Measurements from ENCODE around the gene BHLHA9.
A peak's percentile ranks its signal among the peaks of the same experiment; 100 is the strongest.

Gene BHLHA9

GRCh38 chr17:1255041-1255440 is 15.2 kb upstream of the BHLHA9 start:
- no peak for DNase-seq (ENCODE audit: low read depth, low spot score)
- peaks cover 44% of the 10 kb centered on the region for H3K27me3 ChIP-seq (ENCODE audit: insufficient read depth, insufficient read length)
- no peaks in the 10 kb centered on the region for H3K9me3 ChIP-seq (ENCODE audit: insufficient read depth, low read length)
- TF ChIP-seq YY1 (IDR thresholded peaks at IDR 0.05; ENCODE audit: insufficient read depth, insufficient read length) = no peak
- no peak for TF ChIP-seq SUZ12 (IDR thresholded peaks at IDR 0.05; ENCODE audit: extremely low read depth, insufficient read depth, insufficient read length)
- TF ChIP-seq ZNF274 (IDR thresholded peaks at IDR 0.05; ENCODE audit: low read depth, low read length) = no peak
- H3K36me3 ChIP-seq (ENCODE audit: insufficient read depth, insufficient read length, low read length) = no peaks in the 10 kb centered on the region
- H3K9ac ChIP-seq (ENCODE audit: insufficient read length, low read depth) = no peak overlapping the region
- H3K4me1 ChIP-seq (ENCODE audit: insufficient read depth, insufficient read length) = no peaks in the 10 kb centered on the region
- no peak overlapping the region for H3K4me3 ChIP-seq (ENCODE audit: insufficient read length, low read depth)

GRCh38 chr17:1256699-1257098 is 13.5 kb upstream of the BHLHA9 start:
- no peak for DNase-seq (ENCODE audit: low read depth, low spot score)
- H3K27me3 ChIP-seq (ENCODE audit: insufficient read depth, insufficient read length) = peaks cover 53% of the 10 kb centered on the region
- TF ChIP-seq YY1 (IDR thresholded peaks at IDR 0.05; ENCODE audit: insufficient read depth, insufficient read length) (no peak), SUZ12 (IDR thresholded peaks at IDR 0.05; ENCODE audit: extremely low read depth, insufficient read depth, insufficient read length) (no peak), ZNF274 (IDR thresholded peaks at IDR 0.05; ENCODE audit: low read depth, low read length) (no peak)
- no peaks in the 10 kb centered on the region for H3K36me3 ChIP-seq (ENCODE audit: insufficient read depth, insufficient read length, low read length)
- no peak overlapping the region for H3K9ac ChIP-seq (ENCODE audit: insufficient read length, low read depth)
- no peaks in the 10 kb centered on the region for H3K9me3 ChIP-seq (ENCODE audit: insufficient read depth, low read length)
- no peaks in the 10 kb centered on the region for H3K4me1 ChIP-seq (ENCODE audit: insufficient read depth, insufficient read length)
- H3K4me3 ChIP-seq (ENCODE audit: insufficient read length, low read depth) = no peak overlapping the region

- no peaks in the 10 kb centered on the region for H3K9me3 ChIP-seq (ENCODE audit: insufficient read depth, low read length)
- peaks cover 46% of the 10 kb centered on the region for H3K27me3 ChIP-seq (ENCODE audit: insufficient read depth, insufficient read length)
- H3K4me3 ChIP-seq (ENCODE audit: insufficient read length, low read depth) = peak overlapping the region; percentile 36
- no peak for DNase-seq (ENCODE audit: low read depth, low spot score)
- no peaks in the 10 kb centered on the region for H3K4me1 ChIP-seq (ENCODE audit: insufficient read depth, insufficient read length)
- no peak for TF ChIP-seq YY1 (IDR thresholded peaks at IDR 0.05; ENCODE audit: insufficient read depth, insufficient read length)
- no peak for TF ChIP-seq ZNF274 (IDR thresholded peaks at IDR 0.05; ENCODE audit: low read depth, low read length)
- TF ChIP-seq SUZ12 (IDR thresholded peaks at IDR 0.05; ENCODE audit: extremely low read depth, insufficient read depth, insufficient read length) = no peak
- no peaks in the 10 kb centered on the region for H3K36me3 ChIP-seq (ENCODE audit: insufficient read depth, insufficient read length, low read length)
- peak overlapping the region; percentile 50 for H3K9ac ChIP-seq (ENCODE audit: insufficient read length, low read depth)
Observed at GRCh38 chr17:1260086-1260769, 10.0 kb upstream of the BHLHA9 start.

GRCh38 chr17:1260770-1261161 is 9.5 kb upstream of the BHLHA9 start:
- DNase-seq (ENCODE audit: low read depth, low spot score) = no peak
- TF ChIP-seq YY1 (IDR thresholded peaks at IDR 0.05; ENCODE audit: insufficient read depth, insufficient read length) (no peak), SUZ12 (IDR thresholded peaks at IDR 0.05; ENCODE audit: extremely low read depth, insufficient read depth, insufficient read length) (no peak), ZNF274 (IDR thresholded peaks at IDR 0.05; ENCODE audit: low read depth, low read length) (no peak)
- Histone ChIP-seq H3K4me3 (ENCODE audit: insufficient read length, low read depth) (no peak overlapping the region), H3K4me1 (ENCODE audit: insufficient read depth, insufficient read length) (no peaks in the 10 kb centered on the region), H3K27me3 (ENCODE audit: insufficient read depth, insufficient read length) (peaks cover 41% of the 10 kb centered on the region), H3K9me3 (ENCODE audit: insufficient read depth, low read length) (no peaks in the 10 kb centered on the region), H3K9ac (ENCODE audit: insufficient read length, low read depth) (no peak overlapping the region), H3K36me3 (ENCODE audit: insufficient read depth, insufficient read length, low read length) (no peaks in the 10 kb centered on the region)

GRCh38 chr17:1264196-1264595 is 6.0 kb upstream of the BHLHA9 start:
- no peaks in the 10 kb centered on the region for H3K36me3 ChIP-seq (ENCODE audit: insufficient read depth, insufficient read length, low read length)
- H3K9me3 ChIP-seq (ENCODE audit: insufficient read depth, low read length) = no peaks in the 10 kb centered on the region
- TF ChIP-seq YY1 (IDR thresholded peaks at IDR 0.05; ENCODE audit: insufficient read depth, insufficient read length) (no peak), SUZ12 (IDR thresholded peaks at IDR 0.05; ENCODE audit: extremely low read depth, insufficient read depth, insufficient read length) (no peak), ZNF274 (IDR thresholded peaks at IDR 0.05; ENCODE audit: low read depth, low read length) (no peak)
- DNase-seq (ENCODE audit: low read depth, low spot score) = no peak
- H3K4me1 ChIP-seq (ENCODE audit: insufficient read depth, insufficient read length) = peaks cover 1% of the 10 kb centered on the region
- no peak overlapping the region for H3K9ac ChIP-seq (ENCODE audit: insufficient read length, low read depth)
- H3K27me3 ChIP-seq (ENCODE audit: insufficient read depth, insufficient read length) = peaks cover 18% of the 10 kb centered on the region
- no peak overlapping the region for H3K4me3 ChIP-seq (ENCODE audit: insufficient read length, low read depth)

- Histone ChIP-seq H3K4me1 (ENCODE audit: insufficient read depth, insufficient read length) (peaks cover 5% of the 10 kb centered on the region), H3K36me3 (ENCODE audit: insufficient read depth, insufficient read length, low read length) (no peaks in the 10 kb centered on the region), H3K9me3 (ENCODE audit: insufficient read depth, low read length) (no peaks in the 10 kb centered on the region), H3K9ac (ENCODE audit: insufficient read length, low read depth) (peak overlapping the region; percentile 61), H3K27me3 (ENCODE audit: insufficient read depth, insufficient read length) (no peaks in the 10 kb centered on the region), H3K4me3 (ENCODE audit: insufficient read length, low read depth) (peak overlapping the region; percentile 63)
- no peak for DNase-seq (ENCODE audit: low read depth, low spot score)
- TF ChIP-seq YY1 (IDR thresholded peaks at IDR 0.05; ENCODE audit: insufficient read depth, insufficient read length) = no peak
- no peak for TF ChIP-seq SUZ12 (IDR thresholded peaks at IDR 0.05; ENCODE audit: extremely low read depth, insufficient read depth, insufficient read length)
Observed at GRCh38 chr17:1267471-1267943, 2.7 kb upstream of the BHLHA9 start.

GRCh38 chr17:1271030-1271423 is 783 bp downstream of the BHLHA9 start:
- DNase-seq (ENCODE audit: low read depth, low spot score) = no peak
- Histone ChIP-seq H3K36me3 (ENCODE audit: insufficient read depth, insufficient read length, low read length) (no peaks in the 10 kb centered on the region), H3K27me3 (ENCODE audit: insufficient read depth, insufficient read length) (no peaks in the 10 kb centered on the region), H3K4me3 (ENCODE audit: insufficient read length, low read depth) (no peak overlapping the region), H3K9ac (ENCODE audit: insufficient read length, low read depth) (no peak overlapping the region), H3K9me3 (ENCODE audit: insufficient read depth, low read length) (no peaks in the 10 kb centered on the region), H3K4me1 (ENCODE audit: insufficient read depth, insufficient read length) (peaks cover 5% of the 10 kb centered on the region)
- TF ChIP-seq SUZ12 (IDR thresholded peaks at IDR 0.05; ENCODE audit: extremely low read depth, insufficient read depth, insufficient read length) (no peak), ZNF274 (IDR thresholded peaks at IDR 0.05; ENCODE audit: low read depth, low read length) (no peak), YY1 (IDR thresholded peaks at IDR 0.05; ENCODE audit: insufficient read depth, insufficient read length) (no peak)

All from NT2/D1 (cell line).